HCT116 (cell line): Measurements from ENCODE around the gene POU2AF1. TPM values are rescaled to one million over a fixed set of nuclear protein-coding genes. Genes with fewer than 3 reads are reported as not detected.

Experiments
- ATAC-seq: fragments of 200-7000 bp; cut with Tn5 transposase; 2 replicates; pipeline ENCODE4 v1.9.1; 2020; ENCODE audit warnings: mild to moderate bottlenecking, moderate library complexity
- BruUV-seq: library from RNA; stranded (reverse); fragments of 400-500 nt; replicated peaks from 2 replicates; lab custom pipeline; 2021; lab: Mats Ljungman, UMichigan
- CTCF ChIA-PET: fragments of 300-600 bp; sonication (Branson Sonifier 250); formaldehyde crosslinking; loops from one replicate; lab custom pipeline; 2021; ENCODE audit warnings: antibody characterized with exemption; lab: Charles Lee
- POLR2A ChIA-PET: fragments of 300-600, 350-600 bp; sonication (Branson Sonifier 250); formaldehyde crosslinking; loops from one replicate; lab custom pipeline; 2021; ENCODE audit warnings: antibody characterized with exemption; lab: Charles Lee
- RAD21 ChIA-PET, 2 experiments: fragments of 300-600 bp; sonication (Branson Sonifier 250); formaldehyde crosslinking; loops; one replicate each; lab custom pipeline; 2023; ENCODE audit warnings: low total read pairs in 2 of 2; ENCODE audit not compliant: uncharacterized antibody in 2 of 2, unreplicated experiment in 2 of 2, low non-redundant PET in 1 of 2; lab: Charles Lee
- DNase-seq: peaks from one replicate; pipeline ENCODE4 v3.0.0-alpha.2; 2010; ENCODE audit warnings: low read depth, low spot score
- H2AFZ ChIP-seq: fragments of 200-600 bp; shearing (Covaris generic), sonication (generic); 2 replicates; pipeline ENCODE4 v1.6.1; 2017; ENCODE audit warnings: low read depth, mixed run types, mixed read lengths, antibody characterized with exemption, low read length; ENCODE audit not compliant: poor library complexity, severe bottlenecking
- H3K27ac ChIP-seq: 2 replicates; pipeline ENCODE4 v1.5.1; 2012; ENCODE audit warnings: low read depth, low read length
- H3K27me3 ChIP-seq: fragments of 200-600 bp; sonication (generic); 2 replicates; pipeline ENCODE4 v1.6.1; 2016; ENCODE audit warnings: mixed run types, low read length, mixed read lengths; ENCODE audit not compliant: insufficient read depth
- H3K36me3 ChIP-seq, 2 experiments: fragments of 200-500 bp in 1 of 2; fragments of 200-600 bp in 1 of 2; sonication (Bioruptor generic) in 1 of 2; sonication (generic) in 1 of 2; 2 replicates each; pipeline versions ENCODE4 v1.5.1 to v1.6.1; 2014 to 2016; ENCODE audit warnings: low read length in 2 of 2, inconsistent platforms in 1 of 2, mixed read lengths in 1 of 2, mixed run types in 1 of 2; ENCODE audit not compliant: insufficient read depth in 2 of 2, control insufficient read depth in 1 of 2
- H3K4me1 ChIP-seq, 2 experiments: fragments of 200-600 bp in 1 of 2; sonication (generic) in 1 of 2; 2 replicates each; pipeline versions ENCODE4 v1.5.1 to v1.6.1; 2012 to 2017; ENCODE audit warnings: low read length in 2 of 2, inconsistent platforms in 1 of 2, mild to moderate bottlenecking in 1 of 2, mixed read lengths in 1 of 2, mixed run types in 1 of 2, moderate library complexity in 1 of 2; ENCODE audit not compliant: insufficient read depth in 2 of 2, control insufficient read depth in 1 of 2
- H3K4me2 ChIP-seq: fragments of 200-600 bp; sonication (generic); 2 replicates; pipeline ENCODE4 v1.6.1; 2017; ENCODE audit warnings: mixed run types, low read length, mixed read lengths
- H3K4me3 ChIP-seq, 2 experiments: fragments of 200-600 bp in 1 of 2; sonication (generic) in 1 of 2; replicated peaks in 1 of 2; 2 replicates each; pipeline ENCODE4 v1.5.1; 2011 to 2016; ENCODE audit warnings: low read length in 2 of 2, control low read depth in 1 of 2, low read depth in 1 of 2, mild to moderate bottlenecking in 1 of 2, mixed read lengths in 1 of 2, mixed run types in 1 of 2
- H3K79me2 ChIP-seq: fragments of 200-600 bp; sonication (generic); 2 replicates; pipeline ENCODE4 v1.6.1; 2017; ENCODE audit warnings: mild to moderate bottlenecking, mixed run types, low read length, moderate library complexity, mixed read lengths; ENCODE audit not compliant: insufficient read depth
- H3K9ac ChIP-seq: fragments of 200-600 bp; sonication (generic); 2 replicates; pipeline ENCODE4 v1.6.1; 2016; ENCODE audit warnings: low read length, mixed read lengths
- H3K9me2 ChIP-seq: fragments of 200-600 bp; sonication (generic), shearing (Covaris generic); 2 replicates; pipeline ENCODE4 v1.6.1; 2017; ENCODE audit warnings: mixed run types, mild to moderate bottlenecking, moderate library complexity; ENCODE audit not compliant: insufficient read depth
- H3K9me3 ChIP-seq, 2 experiments: fragments of 200-500 bp in 1 of 2; fragments of 200-600 bp in 1 of 2; sonication (Bioruptor generic) in 1 of 2; sonication (generic) in 1 of 2; 2 replicates each; pipeline ENCODE4 v1.6.1; 2014 to 2017; ENCODE audit warnings: low read length in 2 of 2, mixed read lengths in 2 of 2, inconsistent platforms in 1 of 2, low read depth in 1 of 2, mild to moderate bottlenecking in 1 of 2, mixed run types in 1 of 2, moderate library complexity in 1 of 2; ENCODE audit not compliant: control insufficient read depth in 1 of 2, insufficient read depth in 1 of 2
- H4K20me1 ChIP-seq: fragments of 200-600 bp; sonication (generic), shearing (Covaris generic); 2 replicates; pipeline ENCODE4 v1.6.1; 2017; ENCODE audit warnings: mixed run types, mild to moderate bottlenecking, moderate library complexity; ENCODE audit not compliant: insufficient read depth
- CBX3 ChIP-seq: IDR thresholded peaks from 2 replicates; pipeline ENCODE4 v1.6.1; 2012; ENCODE audit warnings: low read depth
- CEBPB ChIP-seq: IDR thresholded peaks from 2 replicates; pipeline ENCODE4 v1.6.1; 2012; ENCODE audit warnings: low read depth
- EZH2 ChIP-seq: fragments of 200-600 bp; sonication (generic); IDR thresholded peaks from 2 replicates; pipeline ENCODE4 v1.6.1; 2017; ENCODE audit warnings: antibody characterized with exemption, mixed run types
- EZH2phosphoT487 ChIP-seq: fragments of 200-600 bp; IDR thresholded peaks from 2 replicates; pipeline ENCODE4 v1.6.1; 2018; ENCODE audit warnings: antibody characterized with exemption, borderline replicate concordance
- JUND ChIP-seq: IDR thresholded peaks from 2 replicates; pipeline ENCODE4 v1.6.1; 2012
- POLR2A ChIP-seq: IDR thresholded peaks from 2 replicates; pipeline ENCODE4 v1.7.0; 2011; ENCODE audit warnings: borderline replicate concordance; ENCODE audit not compliant: insufficient read depth, insufficient read length; ENCODE audit errors: extremely low read depth
- POLR2AphosphoS5 ChIP-seq: IDR thresholded peaks from 2 replicates; pipeline ENCODE4 v1.6.1; 2011; ENCODE audit warnings: mild to moderate bottlenecking, low read depth, low read length, moderate library complexity
- RAD21 ChIP-seq: IDR thresholded peaks from 2 replicates; pipeline ENCODE4 v1.6.1; 2012; ENCODE audit warnings: low read depth, mild to moderate bottlenecking
- REST ChIP-seq: IDR thresholded peaks from 2 replicates; pipeline ENCODE4 v1.6.1; 2012; ENCODE audit warnings: low read depth
- SIN3A ChIP-seq: IDR thresholded peaks from 2 replicates; pipeline ENCODE4 v1.6.1; 2012; ENCODE audit warnings: low read depth
- SRF ChIP-seq: IDR thresholded peaks from 2 replicates; pipeline ENCODE4 v1.6.1; 2012; ENCODE audit warnings: low read depth
- TCF7L2 ChIP-seq: IDR thresholded peaks from 2 replicates; pipeline ENCODE4 v1.7.0; 2011; ENCODE audit warnings: borderline replicate concordance, inconsistent platforms; ENCODE audit not compliant: insufficient read depth, insufficient read length; ENCODE audit errors: extremely low read depth
- YY1 ChIP-seq: IDR thresholded peaks from 2 replicates; pipeline ENCODE4 v1.6.1; 2011; ENCODE audit warnings: low read length, low read depth, moderate library complexity, mild to moderate bottlenecking; ENCODE audit not compliant: insufficient replicate concordance; ENCODE audit errors: extremely low read depth
- ZFX ChIP-seq: fragments of 450-650 bp; IDR thresholded peaks from 2 replicates; pipeline ENCODE4 v1.6.1; 2017
- ZNF274 ChIP-seq: fragments of 200-500 bp; sonication (Bioruptor generic); IDR thresholded peaks from 2 replicates; pipeline ENCODE4 v1.6.1; 2014; ENCODE audit warnings: mild to moderate bottlenecking, low read depth, low read length, inconsistent platforms
- intact Hi-C: fragments of 100-400 bp; cut with micrococcal nuclease; formaldehyde crosslinking; loops from 2 replicates; pipeline ENCODE4 v1.10.0; 2022
- total RNA-seq: library from RNA; stranded (reverse); gene quantifications from one replicate; pipeline ENCODE4 v1.2.1, GENCODE V29; 2021; ENCODE audit not compliant: unreplicated experiment
- TF ChIP-seq, protein P1 (sequence below), 3 experiments: fragments of 200-600 bp in 1 of 3; sonication (generic) in 1 of 3; IDR thresholded peaks in 2 of 3; conservative IDR thresholded peaks in 1 of 3; 2 replicates each; pipeline ENCODE4 v1.5.1; 2012 to 2017; ENCODE audit warnings: low read depth in 2 of 3, low read length in 2 of 3, antibody characterized with exemption in 1 of 3, borderline replicate concordance in 1 of 3, control low read depth in 1 of 3, mild to moderate bottlenecking in 1 of 3, mixed read lengths in 1 of 3, mixed run types in 1 of 3, moderate library complexity in 1 of 3; ENCODE audit not compliant: insufficient read depth in 1 of 3
- TF ChIP-seq, protein P2 (sequence below): IDR thresholded peaks from 2 replicates; pipeline ENCODE4 v1.6.1; 2012
- TF ChIP-seq, protein P3 (sequence below): IDR thresholded peaks from 2 replicates; pipeline ENCODE4 v1.6.1; 2012

Gene POU2AF1
- total RNA-seq, 1 experiment from 2014 or later, result 0.17 TPM

- no peaks in the 10 kb centered on the region for H4K20me1 ChIP-seq
- no peaks in the 10 kb centered on the region for H3K9me3 ChIP-seq
- CTCF ChIA-PET, result no interaction called here
- no peak overlapping the region for H2AFZ ChIP-seq
- no TSS peak for BruUV-seq
- H3K27ac ChIP-seq, result no peak overlapping the region
- H3K27me3 ChIP-seq, result peaks cover 22% of the 10 kb centered on the region
- H3K4me1 ChIP-seq, result no peaks in the 10 kb centered on the region
- RAD21 ChIA-PET, result no interaction called here
- no peaks in the 10 kb centered on the region for H3K36me3 ChIP-seq
- no peak overlapping the region for H3K4me3 ChIP-seq
- H3K9me2 ChIP-seq, result no peaks in the 10 kb centered on the region
- TF ChIP-seq POLR2AphosphoS5 (no peak), JUND (no peak), CBX3 (no peak), ZFX (no peak), SRF (no peak), POLR2A (no peak), REST (no peak), EZH2 (no peak), CEBPB (no peak), RAD21 (no peak), YY1 (no peak), TCF7L2 (no peak), SIN3A (no peak), ZNF274 (no peak), EZH2phosphoT487 (no peak)
- TF ChIP-seq, protein P1, sequence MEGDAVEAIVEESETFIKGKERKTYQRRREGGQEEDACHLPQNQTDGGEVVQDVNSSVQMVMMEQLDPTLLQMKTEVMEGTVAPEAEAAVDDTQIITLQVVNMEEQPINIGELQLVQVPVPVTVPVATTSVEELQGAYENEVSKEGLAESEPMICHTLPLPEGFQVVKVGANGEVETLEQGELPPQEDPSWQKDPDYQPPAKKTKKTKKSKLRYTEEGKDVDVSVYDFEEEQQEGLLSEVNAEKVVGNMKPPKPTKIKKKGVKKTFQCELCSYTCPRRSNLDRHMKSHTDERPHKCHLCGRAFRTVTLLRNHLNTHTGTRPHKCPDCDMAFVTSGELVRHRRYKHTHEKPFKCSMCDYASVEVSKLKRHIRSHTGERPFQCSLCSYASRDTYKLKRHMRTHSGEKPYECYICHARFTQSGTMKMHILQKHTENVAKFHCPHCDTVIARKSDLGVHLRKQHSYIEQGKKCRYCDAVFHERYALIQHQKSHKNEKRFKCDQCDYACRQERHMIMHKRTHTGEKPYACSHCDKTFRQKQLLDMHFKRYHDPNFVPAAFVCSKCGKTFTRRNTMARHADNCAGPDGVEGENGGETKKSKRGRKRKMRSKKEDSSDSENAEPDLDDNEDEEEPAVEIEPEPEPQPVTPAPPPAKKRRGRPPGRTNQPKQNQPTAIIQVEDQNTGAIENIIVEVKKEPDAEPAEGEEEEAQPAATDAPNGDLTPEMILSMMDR (IDR thresholded peaks at IDR 0.05 in 2 of 3, conservative IDR thresholded peaks at IDR 0.05 in 1 of 3; ENCODE audit: borderline replicate concordance in 1 of 3, insufficient read depth in 1 of 3, low read depth in 2 of 3, low read length in 2 of 3), result no peak
- TF ChIP-seq, protein P2, sequence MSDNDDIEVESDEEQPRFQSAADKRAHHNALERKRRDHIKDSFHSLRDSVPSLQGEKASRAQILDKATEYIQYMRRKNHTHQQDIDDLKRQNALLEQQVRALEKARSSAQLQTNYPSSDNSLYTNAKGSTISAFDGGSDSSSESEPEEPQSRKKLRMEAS, result no peak
- TF ChIP-seq, protein P3, sequence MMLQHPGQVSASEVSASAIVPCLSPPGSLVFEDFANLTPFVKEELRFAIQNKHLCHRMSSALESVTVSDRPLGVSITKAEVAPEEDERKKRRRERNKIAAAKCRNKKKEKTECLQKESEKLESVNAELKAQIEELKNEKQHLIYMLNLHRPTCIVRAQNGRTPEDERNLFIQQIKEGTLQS, result no peak
- intact Hi-C loops, result no loop called here
- POLR2A ChIA-PET, result no interaction called here
- no peak for ATAC-seq
- no peak for DNase-seq
- no peak overlapping the region for H3K4me2 ChIP-seq
- H3K79me2 ChIP-seq, result no peaks in the 10 kb centered on the region
- H3K9ac ChIP-seq, result no peak overlapping the region
These were observed 52.3 kb downstream of the POU2AF1 start for GRCh38 chr11:111326824-111327223.
